RCC 7860 (cell line): ENCODE results near the gene TSSK2.

ENCODE experiments used
- DNase-seq: peaks from one replicate; pipeline ENCODE4 v3.0.0-alpha.2; 2015; ENCODE audit warnings: low spot score
- FAIRE-seq: peaks from 2 replicates; lab custom pipeline; 2012; peaks lifted over from hg19 to GRCh38; lab: Jason Lieb, UNC

Gene TSSK2

DNA sequence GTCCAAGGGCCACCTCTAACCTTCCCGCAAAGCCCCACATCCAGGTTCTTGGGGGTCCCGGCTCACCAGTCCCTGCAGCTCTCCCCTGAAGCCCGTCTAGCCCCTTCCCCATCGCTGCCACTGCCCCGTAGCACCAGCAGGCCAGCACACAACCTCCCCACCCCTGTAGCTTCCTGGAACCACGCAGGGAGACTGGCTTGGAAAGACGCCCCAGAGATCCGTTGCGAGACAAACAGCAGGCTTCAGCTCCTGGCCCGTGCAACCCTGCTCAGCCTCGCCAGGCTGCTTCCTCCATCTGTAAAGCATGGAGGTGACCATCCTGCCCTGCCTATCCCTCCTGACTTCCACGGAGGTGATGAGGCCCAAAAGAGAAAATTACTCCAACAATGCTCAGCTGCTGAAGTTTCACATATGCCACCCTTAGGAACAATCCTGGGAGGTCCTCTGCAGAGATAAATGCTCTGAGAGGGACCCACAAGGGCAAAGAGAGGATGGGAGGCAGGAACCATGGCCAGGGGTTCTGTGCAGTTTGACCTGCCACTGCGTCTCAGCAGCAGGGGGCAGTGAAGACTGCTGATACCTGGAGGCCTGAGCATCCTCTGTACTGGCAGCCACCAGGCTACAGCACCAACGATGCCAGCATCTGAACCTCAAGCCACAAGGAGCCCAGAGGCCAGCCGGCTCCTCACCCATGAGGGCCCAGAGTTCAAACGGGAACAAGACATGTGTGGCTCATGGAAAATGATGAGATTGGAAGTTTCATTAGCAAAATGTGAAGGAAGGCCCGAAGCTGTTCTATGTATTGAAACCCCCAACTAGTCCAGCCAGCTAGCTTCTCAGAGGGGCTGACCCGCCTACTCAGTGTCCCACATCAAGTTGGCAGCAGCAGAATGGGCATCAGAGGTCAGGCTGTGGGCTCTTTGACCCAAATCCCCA is 25.0 kb upstream of the TSSK2 start:
- FAIRE-seq, result no peak

DNA sequence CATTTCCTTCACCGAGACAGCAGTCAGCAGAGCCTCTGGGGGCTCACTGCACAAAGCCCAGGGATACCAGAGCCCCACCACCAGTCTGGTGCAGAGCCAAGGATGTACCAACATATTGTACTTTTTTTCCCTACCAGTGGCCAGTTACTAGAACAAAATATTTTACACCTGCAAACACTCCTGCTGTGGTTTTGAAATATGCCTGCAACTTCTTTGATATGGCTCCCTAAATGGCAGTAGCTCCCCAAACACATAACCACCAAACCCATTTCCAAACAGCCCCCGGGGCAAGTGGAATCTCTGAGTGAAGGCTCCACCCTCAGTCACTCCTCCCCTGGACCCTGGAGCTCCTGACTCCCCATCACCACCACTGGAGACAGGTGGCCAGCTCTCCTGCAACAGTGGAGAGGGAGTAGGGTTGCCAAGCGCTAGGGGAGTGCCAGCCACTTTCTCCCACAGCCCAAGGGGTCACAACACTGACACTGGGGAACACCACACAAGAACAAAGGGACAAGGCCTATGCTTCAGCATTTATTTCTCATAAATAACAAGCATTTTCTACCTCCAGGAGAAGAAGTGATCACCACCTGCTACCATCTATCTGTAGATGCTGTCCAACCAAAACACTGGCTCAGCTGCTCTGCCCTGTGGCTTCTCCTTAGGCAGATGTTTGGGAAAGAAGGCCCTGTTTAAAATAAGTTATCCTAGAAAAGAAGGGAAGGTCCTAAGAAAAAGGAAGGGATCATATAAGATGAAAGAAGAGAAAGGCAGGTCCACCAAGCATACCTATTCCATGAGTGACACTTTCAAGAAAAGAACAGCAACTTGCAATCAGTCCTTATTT is 24.0 kb upstream of the TSSK2 start:
- FAIRE-seq, result no peak
- no peak for DNase-seq

More for the DNA sequence above, 25.0 kb upstream of the TSSK2 start:
- no peak for DNase-seq

DNA sequence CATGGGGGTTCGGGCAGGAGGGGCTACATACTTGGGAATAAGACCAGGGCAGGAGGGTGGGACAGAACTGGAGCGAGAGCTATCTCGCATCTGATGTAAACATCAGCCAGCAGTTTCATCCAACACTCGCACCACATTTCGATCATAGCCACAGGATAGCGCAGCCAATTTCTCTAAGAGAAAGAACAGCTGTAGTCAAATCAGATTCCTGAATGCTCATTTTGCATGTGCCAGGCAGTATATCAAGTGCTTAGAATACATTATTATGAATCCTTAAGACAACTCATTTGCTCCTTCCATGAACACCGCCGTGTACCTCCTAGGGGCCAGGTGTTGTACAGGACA is 23.4 kb upstream of the TSSK2 start:
- no peak for FAIRE-seq
- no peak for DNase-seq

DNA sequence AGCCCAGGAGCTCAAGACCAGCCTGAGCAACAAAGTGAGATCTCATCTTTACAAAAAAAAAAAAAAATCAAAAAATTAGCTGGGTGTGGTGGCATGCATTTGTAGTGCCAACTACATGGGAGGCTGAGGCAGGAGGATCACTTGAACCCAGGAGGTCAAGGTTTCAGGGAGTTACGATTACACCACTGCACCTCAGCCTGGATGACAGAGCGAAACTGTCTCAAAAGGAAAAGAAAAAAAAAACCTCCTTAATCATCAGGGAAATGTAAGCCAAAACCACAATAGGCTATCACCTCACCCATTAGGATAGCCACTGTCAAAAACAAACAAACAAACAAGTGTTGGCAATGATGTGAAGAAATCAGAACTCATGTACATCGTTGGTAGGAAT is 22.3 kb upstream of the TSSK2 start:
- no peak for DNase-seq
- FAIRE-seq, result no peak

DNA sequence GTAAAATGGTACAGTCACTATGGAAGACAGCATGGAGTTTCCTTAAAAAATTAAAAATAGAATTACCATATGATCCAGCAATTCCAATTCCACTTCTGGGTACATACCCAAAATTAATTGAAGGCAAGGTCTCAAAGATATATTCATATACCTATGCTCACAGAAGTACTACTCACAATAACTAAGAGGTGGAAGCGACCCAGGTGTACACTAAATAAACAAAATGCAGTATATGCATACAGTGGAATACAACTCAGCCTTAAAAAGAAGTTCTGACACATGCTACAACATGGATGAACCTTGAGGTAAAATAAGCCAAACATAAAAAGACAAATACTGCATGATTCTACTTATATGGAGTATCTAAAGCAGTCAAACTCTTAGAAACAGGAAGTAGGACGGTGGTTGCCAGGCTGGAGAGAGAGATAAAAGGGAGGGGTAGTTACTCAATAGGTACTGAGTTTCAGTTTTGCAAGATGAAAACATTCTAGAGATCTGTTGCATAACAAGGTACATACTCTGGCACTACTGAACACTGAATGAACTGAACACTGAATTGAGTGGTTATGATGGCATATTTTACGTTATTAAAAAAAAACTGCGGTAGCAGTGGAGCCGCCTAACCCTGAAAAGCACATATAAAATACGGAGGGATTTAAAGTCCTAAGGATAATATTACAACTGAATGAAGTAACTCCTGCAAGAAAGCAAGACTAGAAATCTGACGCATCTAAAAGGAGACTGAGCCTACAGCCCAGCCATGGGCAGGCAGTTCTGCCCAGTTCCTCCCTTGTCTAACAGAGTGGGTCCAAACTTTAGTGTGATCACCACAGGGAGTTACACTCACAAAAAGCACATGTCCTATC is 21.7 kb upstream of the TSSK2 start:
- FAIRE-seq, result no peak
- DNase-seq, result no peak

DNA sequence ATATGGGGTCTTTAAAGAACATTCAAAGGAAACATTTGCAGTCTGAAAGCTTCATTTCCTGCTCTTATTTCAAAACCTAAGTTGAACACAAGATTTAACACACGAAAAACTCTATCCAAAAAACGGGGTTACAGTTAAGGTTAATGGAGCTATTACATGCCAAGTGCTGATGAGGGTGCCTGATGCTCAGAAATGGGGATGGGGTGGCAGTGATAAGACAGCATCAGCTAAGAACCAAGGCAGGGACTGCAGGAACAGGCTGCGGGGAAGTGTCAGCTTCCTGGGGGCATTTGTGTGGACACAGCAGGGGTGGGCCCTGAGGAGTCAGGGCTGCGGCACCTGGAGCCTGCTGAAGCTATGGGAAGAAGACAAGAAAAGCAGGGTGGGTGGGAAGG is 21.0 kb upstream of the TSSK2 start:
- no peak for FAIRE-seq
- no peak for DNase-seq

DNA sequence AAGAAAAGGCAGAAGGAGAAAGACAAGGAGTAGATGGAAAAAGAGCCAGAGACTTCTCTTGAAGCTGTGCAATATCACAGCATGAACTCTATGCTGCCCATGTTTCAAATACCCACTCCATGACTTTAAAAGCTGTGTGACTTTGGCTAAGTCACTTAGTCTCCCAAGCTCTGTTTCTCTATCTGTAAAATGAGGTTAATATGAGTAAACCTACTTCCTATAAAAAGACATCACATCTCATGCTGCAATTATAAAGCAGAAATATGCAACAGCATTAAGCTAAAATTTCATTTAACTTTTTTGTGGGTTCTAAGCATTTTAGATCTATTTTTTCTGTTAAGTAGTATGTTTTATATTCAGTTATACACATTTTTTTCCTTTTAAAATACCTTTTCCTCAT is 20.5 kb upstream of the TSSK2 start:
- DNase-seq (no peak), FAIRE-seq (no peak)

DNA sequence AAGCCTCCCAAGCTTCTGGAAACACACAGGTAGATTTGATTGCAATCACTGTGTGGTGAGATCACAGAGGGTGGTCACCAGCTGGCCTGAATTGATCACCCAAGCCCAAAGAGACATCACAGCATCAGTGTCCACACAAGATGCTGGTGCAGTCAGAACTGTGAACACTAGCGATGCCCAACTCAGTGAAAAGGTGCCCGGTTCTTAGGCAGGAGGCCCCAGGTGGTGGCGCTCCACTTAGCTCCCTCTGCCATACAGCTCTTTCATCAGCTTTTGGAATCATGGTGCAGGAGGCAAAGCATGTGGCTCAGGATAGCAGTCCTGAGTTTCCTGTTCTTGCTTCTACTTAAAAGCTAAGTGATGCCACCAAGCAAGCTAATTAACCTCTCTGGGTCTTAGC is 20.0 kb upstream of the TSSK2 start:
- no peak for FAIRE-seq
- no peak for DNase-seq

DNA sequence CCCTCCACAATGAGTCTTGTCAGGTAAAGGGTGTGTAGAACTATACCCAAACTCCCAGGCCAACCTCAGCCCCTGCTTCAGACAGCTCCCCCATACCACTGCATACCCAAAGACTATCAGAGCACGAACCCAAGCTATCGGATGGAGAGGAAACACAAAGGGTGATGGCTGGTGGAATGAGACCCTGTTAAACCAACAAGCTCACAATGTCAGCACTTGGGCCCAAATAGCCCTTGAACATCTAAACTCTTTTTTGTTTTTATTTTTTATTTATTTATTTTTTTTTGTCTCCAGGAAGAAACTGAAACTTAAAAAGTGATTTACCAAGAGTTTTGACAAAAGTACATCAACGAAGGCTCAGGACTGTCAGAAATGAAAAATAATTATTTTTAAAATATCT is 19.5 kb upstream of the TSSK2 start:
- DNase-seq (no peak), FAIRE-seq (no peak)

DNA sequence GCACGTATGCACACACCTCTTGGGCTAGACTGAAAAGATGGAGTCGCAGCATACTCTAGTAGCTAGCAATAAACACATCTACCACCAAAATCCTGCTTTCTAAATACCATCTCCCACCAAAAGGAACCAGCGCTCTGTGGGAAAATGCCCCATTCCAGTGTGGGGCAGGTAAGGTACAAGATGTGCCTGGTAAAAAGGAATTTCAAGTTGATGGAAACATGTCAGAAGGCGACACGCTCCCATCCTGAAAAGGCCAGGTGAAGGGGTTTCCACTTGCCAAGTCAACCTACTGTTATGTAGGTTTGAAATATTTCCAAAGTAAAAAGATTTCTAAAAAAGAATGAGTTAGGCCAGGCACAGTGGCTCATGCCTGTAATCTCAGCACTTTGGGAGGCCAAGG is 17.7 kb upstream of the TSSK2 start:
- DNase-seq (no peak), FAIRE-seq (no peak)

DNA sequence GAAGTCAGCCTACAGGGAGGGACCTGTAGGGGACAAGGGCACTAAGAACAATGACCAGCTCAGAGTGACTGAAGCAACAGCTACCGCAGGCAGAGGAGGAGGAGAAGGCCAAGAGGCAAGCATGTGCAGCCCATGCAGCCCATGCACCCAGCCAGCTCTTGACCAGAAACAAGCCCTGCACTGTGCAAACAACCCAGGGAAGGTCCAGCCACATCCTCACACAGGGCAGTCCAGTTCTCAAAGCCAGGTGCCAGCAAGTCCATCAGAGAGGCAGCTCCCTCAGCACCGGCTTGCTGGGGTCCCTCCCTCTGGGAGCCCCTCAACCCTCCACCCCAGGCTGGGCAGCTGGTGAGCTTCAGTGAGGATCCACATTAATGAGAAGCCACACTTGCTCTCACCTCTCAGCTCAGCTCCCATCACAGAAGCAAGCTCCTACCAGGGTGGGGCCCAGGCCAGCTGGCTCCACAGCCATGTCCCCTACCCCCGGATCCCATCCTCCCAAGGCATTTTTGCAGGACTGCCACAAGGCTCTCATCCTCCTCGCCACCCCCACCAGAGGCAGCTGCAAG is 16.0 kb upstream of the TSSK2 start:
- DNase-seq (no peak), FAIRE-seq (no peak)

DNA sequence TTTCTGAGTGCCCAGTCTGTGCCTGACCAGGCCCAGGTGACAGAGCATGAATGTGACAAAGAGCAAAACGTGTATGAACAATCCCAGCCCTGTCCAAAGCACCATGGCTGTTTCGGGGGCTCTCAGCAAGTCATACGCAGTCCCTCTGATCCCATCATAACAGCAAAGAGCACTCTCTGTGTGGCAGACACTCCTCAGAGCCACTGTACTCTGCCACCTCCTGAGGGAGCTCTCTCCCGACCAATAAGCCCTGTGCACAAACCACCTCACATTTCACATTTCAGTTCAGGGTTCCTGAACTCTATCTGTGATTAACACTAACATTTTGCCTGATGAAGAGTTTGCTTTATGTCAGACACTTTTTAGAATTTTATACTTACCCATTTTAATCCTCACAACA is 15.5 kb upstream of the TSSK2 start:
- no peak for FAIRE-seq
- no peak for DNase-seq

DNA sequence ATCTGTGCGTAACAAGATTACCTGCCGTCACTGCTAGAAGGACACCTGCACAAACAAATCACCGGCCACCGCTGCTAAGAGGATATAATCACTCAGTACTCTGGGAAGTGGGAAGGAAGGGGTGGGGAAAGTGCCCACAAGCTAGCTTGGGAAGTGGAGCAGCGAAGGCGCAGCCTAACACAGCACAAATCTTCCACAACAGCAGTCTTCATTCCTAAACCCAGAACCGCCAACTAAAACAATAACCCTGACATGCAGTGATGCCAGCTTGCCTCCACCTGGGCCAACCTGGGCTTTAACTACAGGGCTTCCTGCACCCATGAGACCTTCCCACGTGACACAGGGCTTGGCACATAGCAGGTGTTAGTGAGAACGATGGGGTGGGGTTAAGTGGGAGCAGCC is 14.0 kb upstream of the TSSK2 start:
- DNase-seq (no peak), FAIRE-seq (no peak)

DNA sequence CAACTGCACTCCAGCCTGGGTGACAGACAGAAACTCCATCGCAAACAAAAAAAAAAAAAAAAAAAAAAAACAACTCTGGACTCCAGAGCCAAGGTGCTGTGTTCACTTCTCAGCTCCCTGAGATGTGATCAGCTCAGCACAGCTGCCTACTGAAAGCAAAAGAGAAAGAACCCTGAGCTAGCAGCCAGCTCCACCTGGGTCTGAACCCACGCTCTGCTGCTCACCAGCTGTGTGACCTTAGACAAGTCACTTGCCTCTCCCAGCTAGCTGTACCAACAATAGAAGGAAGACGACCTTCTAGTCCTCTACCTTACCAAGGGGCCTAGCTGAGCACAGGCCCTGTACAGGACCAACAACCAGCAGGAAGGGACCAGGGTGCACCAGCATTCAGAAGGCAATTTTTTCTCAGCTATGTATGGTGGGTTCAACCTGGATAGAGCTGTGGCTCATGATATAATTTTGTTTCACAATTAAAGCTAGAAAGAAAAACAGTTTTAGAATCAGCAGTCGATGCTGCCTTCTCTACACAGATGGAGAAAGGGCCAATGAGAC is 12.7 kb upstream of the TSSK2 start:
- no peak for DNase-seq
- FAIRE-seq, result no peak

DNA sequence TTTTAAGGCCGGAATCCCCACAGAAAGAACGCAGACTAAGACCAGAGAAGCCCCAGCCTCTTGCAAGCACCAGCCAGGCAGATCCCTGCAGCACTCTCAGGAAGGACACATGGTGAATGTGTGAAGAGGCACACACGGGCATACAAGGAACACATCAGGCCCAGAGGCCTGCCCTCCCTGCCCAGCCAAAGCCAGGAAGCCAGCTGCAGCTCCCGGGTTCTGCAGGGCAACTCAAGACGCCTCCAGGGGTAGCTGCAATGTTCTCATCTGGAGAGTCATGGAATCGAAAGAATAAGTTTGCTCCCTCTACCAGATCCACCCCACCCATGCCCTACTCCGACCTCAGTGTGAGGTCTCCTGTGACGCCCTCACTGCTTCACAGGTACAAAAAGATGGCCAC is 11.2 kb upstream of the TSSK2 start:
- DNase-seq (no peak), FAIRE-seq (no peak)

DNA sequence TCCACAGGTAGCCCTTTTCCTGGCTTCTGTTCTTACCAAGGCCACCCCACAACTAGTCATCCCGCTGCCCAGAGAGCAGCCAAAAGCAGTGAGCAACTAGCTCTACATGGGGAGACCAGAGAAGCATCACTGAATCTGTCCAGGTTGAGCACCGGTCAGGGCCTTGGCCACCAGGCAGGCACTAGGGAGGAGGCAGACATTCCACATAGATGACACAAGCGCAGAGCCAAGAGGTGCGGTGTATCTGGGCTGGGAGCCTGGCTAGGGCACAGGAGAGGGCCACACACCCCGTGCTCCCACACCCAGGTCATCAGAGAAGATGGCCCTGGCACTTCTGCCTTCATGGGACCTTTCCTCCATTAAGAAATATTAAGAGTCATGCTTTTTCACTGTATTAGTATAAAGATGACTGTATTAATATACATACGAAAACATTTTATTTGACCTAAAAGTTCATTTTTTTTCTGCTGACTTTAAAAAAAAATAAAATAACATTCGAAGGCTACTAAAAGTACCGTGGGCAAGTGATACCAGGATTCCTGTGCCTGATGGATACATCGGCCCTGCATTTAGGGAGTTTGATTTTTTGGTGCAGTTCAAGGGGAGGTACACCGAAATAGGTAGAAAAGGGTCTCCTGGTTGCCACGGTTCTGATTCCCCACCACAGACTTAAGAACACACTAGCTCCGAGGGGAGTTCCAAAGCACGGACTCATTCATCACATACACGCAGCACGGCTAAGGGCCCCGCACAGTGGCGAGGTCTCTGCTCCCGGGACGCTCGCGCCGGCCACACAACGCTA is 10.1 kb upstream of the TSSK2 start:
- DNase-seq (peak; percentile 78), FAIRE-seq (peak; percentile 71)

DNA sequence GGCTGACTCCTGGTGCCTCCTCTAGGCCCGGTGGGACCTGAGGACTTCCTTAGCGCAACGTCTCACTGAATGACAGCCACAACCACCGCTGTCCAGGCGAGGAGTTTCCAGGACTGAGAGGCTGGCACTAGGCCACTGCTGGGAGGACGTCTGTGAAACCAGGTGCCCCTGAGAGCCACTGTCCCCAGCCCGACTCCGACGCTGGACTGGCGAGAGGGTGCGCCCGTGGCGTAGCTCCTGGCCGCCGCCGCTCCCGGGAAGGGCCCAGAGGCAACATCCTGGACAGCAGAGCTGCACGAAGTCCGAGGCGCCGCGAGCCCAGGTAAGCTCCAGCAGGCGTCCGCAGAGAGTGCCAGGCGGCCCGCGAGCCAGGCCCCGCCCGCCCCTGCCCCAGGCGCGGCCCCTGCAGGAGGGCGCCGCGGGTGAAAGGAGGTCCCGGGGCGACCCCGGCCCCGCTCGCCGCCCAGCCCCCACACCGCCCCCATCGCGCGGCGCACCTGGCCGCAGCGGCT is 9.4 kb upstream of the TSSK2 start:
- FAIRE-seq (no peak), DNase-seq (peak; percentile 33)

DNA sequence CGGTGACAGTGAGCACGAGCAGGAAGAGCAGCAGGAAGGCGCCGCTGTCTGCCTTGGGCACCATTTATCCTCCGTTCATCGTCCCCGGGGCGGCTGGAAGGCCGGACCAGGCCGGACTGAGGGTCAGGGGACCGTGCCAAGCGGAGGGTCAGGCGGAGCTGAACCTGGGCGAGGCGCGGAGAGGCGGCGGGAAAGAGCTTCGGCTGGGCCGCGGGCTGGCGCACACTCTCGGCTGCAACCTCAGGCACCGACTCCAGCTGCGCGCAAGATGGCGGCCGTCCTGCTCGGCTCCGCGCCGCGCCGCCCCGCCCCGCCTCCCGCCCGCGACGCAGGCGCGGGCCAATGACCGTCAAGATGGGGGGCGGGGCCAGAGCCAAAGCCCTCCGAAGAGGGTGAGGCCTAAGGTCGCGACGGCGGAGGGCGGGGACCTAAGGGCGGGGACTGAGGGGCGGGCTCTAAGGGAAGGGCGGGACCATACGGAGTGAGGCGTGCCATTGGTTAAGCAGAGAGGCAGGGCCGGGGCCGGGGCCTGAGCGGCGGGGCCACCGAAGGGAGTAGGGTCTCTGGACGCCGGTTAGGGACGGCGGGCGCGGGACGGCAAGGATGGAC is 8.9 kb upstream of the TSSK2 start, which contains the start of gene DGCR2:
DGCR2 (minus strand) TSS at position 270 of the 609 bp plus-strand sequence; CDS start at position 64, 206 bp downstream.
- FAIRE-seq (no peak), DNase-seq (peak; percentile 78)
